Prostate gland (tissue), 2 donors: ENCODE data around the gene KCNJ3. TPM values are rescaled to one million over a fixed set of nuclear protein-coding genes. Genes with fewer than 3 reads are reported as not detected.

Experiments
- DNase-seq: peaks from one replicate; pipeline ENCODE4 v3.0.0-alpha.2; 2019; ENCODE audit warnings: low spot score
- H3K27ac ChIP-seq, 2 donors: fragments of 200-600 bp; sonication (generic); 2 replicates each; pipeline ENCODE4 v1.5.1; 2017 to 2019
- H3K27me3 ChIP-seq: fragments of 200-600 bp; sonication (generic); replicated peaks from 2 replicates; pipeline ENCODE4 v1.5.1; 2019; ENCODE audit not compliant: insufficient read depth
- H3K36me3 ChIP-seq, 2 donors: fragments of 200-600 bp; sonication (generic); 1 replicate in 1 of 2; 2 replicates in 1 of 2; pipeline versions ENCODE4 v1.5.1 to v1.8.1; 2017 to 2019
- H3K4me1 ChIP-seq: fragments of 200-600 bp; sonication (generic); replicated peaks from 2 replicates; pipeline ENCODE4 v1.5.1; 2019
- H3K4me3 ChIP-seq, 2 donors: fragments of 200-600 bp; sonication (generic); 2 replicates each; pipeline ENCODE4 v1.5.1; 2017 to 2019
- H3K9me3 ChIP-seq: fragments of 200-600 bp; sonication (generic); 2 replicates; pipeline ENCODE4 v1.5.1; 2017
- CTCF ChIP-seq, 4 experiments: fragments of 200-600 bp in 2 of 4; fragments of 450-650 bp in 2 of 4; sonication (generic) in 2 of 4; IDR thresholded peaks; 1 replicate in 3 of 4; 2 replicates in 1 of 4; pipeline ENCODE4 v1.5.1; 2016 to 2019; ENCODE audit warnings: antibody characterized with exemption in 4 of 4, mild to moderate bottlenecking in 2 of 4, moderate library complexity in 2 of 4
- POLR2A ChIP-seq: fragments of 450-650 bp; IDR thresholded peaks from one replicate; pipeline ENCODE4 v1.6.1; 2016; ENCODE audit warnings: antibody characterized with exemption, mild to moderate bottlenecking
- POLR2AphosphoS5 ChIP-seq: sonication (generic); formaldehyde crosslinking; IDR thresholded peaks from one replicate; pipeline ENCODE4 v1.6.1; 2017; ENCODE audit warnings: antibody characterized with exemption
- WGBS: methylation state at CpG from one replicate; pipeline ENCODE4 v1.1.5; 2018; 5-methylcytosine and 5-hydroxymethylcytosine counted together
- intact Hi-C: fragments of 100-400 bp; cut with DNase I; formaldehyde crosslinking; loops from one replicate; pipeline ENCODE4 v1.14.2; 2022
- total RNA-seq, 2 donors: library from RNA; depleted of rRNA; stranded (reverse); fragments of >200 nt; gene quantifications; one replicate each; pipeline ENCODE4 v1.1.0, GENCODE V29; 2016

Gene KCNJ3
- total RNA-seq, 2 donors from 2014 or later: 2.7 to 8.8 TPM

- no peak for DNase-seq
- Histone ChIP-seq H3K36me3 (no peaks in the 10 kb centered on the region), H3K9me3 (no peaks in the 10 kb centered on the region), H3K4me1 (no peaks in the 10 kb centered on the region), H3K27me3 (no peaks in the 10 kb centered on the region), H3K27ac (no peak overlapping the region), H3K4me3 (no peak overlapping the region)
- intact Hi-C loops: no loop called here
- TF ChIP-seq POLR2AphosphoS5: no peak
- TF ChIP-seq POLR2A: no peak
- TF ChIP-seq CTCF (IDR thresholded peaks at IDR 0.05): no peak
- WGBS: 34% methylated on average over 1 of the region's 1 CpG
Observed at GRCh38 chr2:154670083-154670482, 28.4 kb upstream of the KCNJ3 start.

- Histone ChIP-seq H3K4me3 (no peak overlapping the region), H3K27ac (no peak overlapping the region), H3K36me3 (no peaks in the 10 kb centered on the region), H3K9me3 (no peaks in the 10 kb centered on the region), H3K4me1 (no peaks in the 10 kb centered on the region), H3K27me3 (no peaks in the 10 kb centered on the region)
- 70% methylated on average over 3 of the region's 3 CpGs for WGBS
- DNase-seq: no peak
- intact Hi-C loops: no loop called here
- TF ChIP-seq CTCF (IDR thresholded peaks at IDR 0.05): no peak
- no peak for TF ChIP-seq POLR2AphosphoS5
- no peak for TF ChIP-seq POLR2A
Observed at GRCh38 chr2:154673694-154674093, 24.8 kb upstream of the KCNJ3 start.

- 89% methylated on average over 3 of the region's 3 CpGs for WGBS
- Histone ChIP-seq H3K36me3 (no peaks in the 10 kb centered on the region), H3K4me3 (no peak overlapping the region), H3K27me3 (no peaks in the 10 kb centered on the region), H3K4me1 (no peaks in the 10 kb centered on the region), H3K9me3 (no peaks in the 10 kb centered on the region), H3K27ac (no peak overlapping the region)
- intact Hi-C loops: no loop called here
- DNase-seq: no peak
- TF ChIP-seq POLR2A (no peak), POLR2AphosphoS5 (no peak), CTCF (IDR thresholded peaks at IDR 0.05) (no peak)
Observed at GRCh38 chr2:154677401-154677800, 21.1 kb upstream of the KCNJ3 start.

GRCh38 chr2:154681741-154682140, 16.8 kb upstream of the KCNJ3 start:
- Histone ChIP-seq H3K9me3 (no peaks in the 10 kb centered on the region), H3K36me3 (no peaks in the 10 kb centered on the region), H3K27me3 (no peaks in the 10 kb centered on the region), H3K27ac (no peak overlapping the region), H3K4me1 (no peaks in the 10 kb centered on the region), H3K4me3 (no peak overlapping the region)
- no peak for TF ChIP-seq CTCF (IDR thresholded peaks at IDR 0.05)
- no peak for DNase-seq
- 77% methylated on average over 2 of the region's 2 CpGs for WGBS
- intact Hi-C loops: no loop called here

GRCh38 chr2:154686162-154686561, 12.3 kb upstream of the KCNJ3 start:
- 86% methylated on average over 3 of the region's 3 CpGs for WGBS
- Histone ChIP-seq H3K4me3 (no peak overlapping the region), H3K27ac (no peak overlapping the region), H3K36me3 (no peaks in the 10 kb centered on the region), H3K4me1 (no peaks in the 10 kb centered on the region), H3K9me3 (no peaks in the 10 kb centered on the region), H3K27me3 (no peaks in the 10 kb centered on the region)
- DNase-seq: no peak
- no peak for TF ChIP-seq POLR2AphosphoS5
- no peak for TF ChIP-seq POLR2A
- TF ChIP-seq CTCF (IDR thresholded peaks at IDR 0.05): no peak
- intact Hi-C loops: no loop called here
